K562 (cell line): ENCODE measurements around the gene HARS1. TPM values are rescaled to one million over a fixed set of nuclear protein-coding genes. Genes with fewer than 3 reads are reported as not detected.

ENCODE experiments used
- ARID2 ChIP-seq: fragments of 450-650 bp; IDR thresholded peaks from 2 replicates; pipeline ENCODE4 v1.6.1; 2017; ENCODE audit warnings: antibody characterized with exemption, mild to moderate bottlenecking
- C11orf30 ChIP-seq: fragments of 450-650 bp; IDR thresholded peaks from 2 replicates; pipeline ENCODE4 v1.6.1; 2016; ENCODE audit warnings: low read depth, mild to moderate bottlenecking
- EZH2 ChIP-seq: IDR thresholded peaks from 2 replicates; pipeline ENCODE4 v1.6.1; 2012; ENCODE audit warnings: low read depth, mild to moderate bottlenecking, inconsistent platforms, low read length, borderline replicate concordance
- GABPB2 ChIP-seq: fragments of 250-450 bp; sonication (Bioruptor Pico); conservative IDR thresholded peaks from 2 replicates; pipeline ENCODE4 v1.5.1; 2021; ENCODE audit warnings: mild to moderate bottlenecking
- HIVEP1 ChIP-seq: fragments of 250-450 bp; sonication (Bioruptor Pico); IDR thresholded peaks from 2 replicates; pipeline ENCODE4 v1.4.0; 2020; ENCODE audit warnings: mild to moderate bottlenecking
- HNRNPUL1 ChIP-seq: fragments of 200-400 bp; formaldehyde crosslinking; IDR thresholded peaks from 2 replicates; pipeline ENCODE4 v1.6.1; 2017; ENCODE audit warnings: low read length
- JUN ChIP-seq, 2 experiments: sonication (generic) in 1 of 2; formaldehyde crosslinking in 1 of 2; IDR thresholded peaks; 2 replicates each; pipeline versions ENCODE4 v1.6.1 to v1.8.0; 2012 to 2022; ENCODE audit warnings: borderline replicate concordance in 2 of 2, mild to moderate bottlenecking in 2 of 2, improper control_type of control experiment in 1 of 2, low read depth in 1 of 2, low read length in 1 of 2, missing genetic modification reagents in 1 of 2
- LCOR ChIP-seq: sonication (generic); formaldehyde crosslinking; IDR thresholded peaks from 2 replicates; pipeline ENCODE4 v1.8.0; 2022; ENCODE audit warnings: mild to moderate bottlenecking, missing genetic modification reagents
- MAFK ChIP-seq: IDR thresholded peaks from 2 replicates; pipeline ENCODE4 v1.6.1; 2011; ENCODE audit warnings: low read length, improper control_type of control experiment
- MTA2 ChIP-seq: fragments of 450-650 bp; IDR thresholded peaks from 2 replicates; pipeline ENCODE4 v1.6.1; 2016; ENCODE audit warnings: low read depth
- MYNN ChIP-seq, 2 experiments: sonication (generic); formaldehyde crosslinking in 1 of 2; IDR thresholded peaks; 2 replicates each; pipeline versions ENCODE4 v1.5.0 to v1.6.1; 2016 to 2020; ENCODE audit warnings: antibody characterized with exemption in 1 of 2, missing genetic modification reagents in 1 of 2
- NCOA2 ChIP-seq, 2 experiments: fragments of 450-650 bp; IDR thresholded peaks; 2 replicates each; pipeline ENCODE4 v1.6.1; 2018; ENCODE audit warnings: mild to moderate bottlenecking in 2 of 2, moderate library complexity in 1 of 2; ENCODE audit not compliant: partially characterized antibody in 2 of 2
- NFXL1 ChIP-seq: fragments of 450-650 bp; formaldehyde crosslinking; IDR thresholded peaks from 2 replicates; pipeline ENCODE4 v1.4.0; 2021; ENCODE audit warnings: mild to moderate bottlenecking
- PTBP1 ChIP-seq: fragments of 200-400 bp; formaldehyde crosslinking; IDR thresholded peaks from 2 replicates; pipeline ENCODE4 v1.6.1; 2017; ENCODE audit warnings: low read depth, low read length
- RBM34 ChIP-seq: fragments of 200-400 bp; formaldehyde crosslinking; IDR thresholded peaks from 2 replicates; pipeline ENCODE4 v1.6.1; 2018; ENCODE audit warnings: low read length, borderline replicate concordance; ENCODE audit not compliant: insufficient read depth
- RFX1 ChIP-seq: fragments of 450-650 bp; IDR thresholded peaks from 2 replicates; pipeline ENCODE4 v1.6.1; 2016; ENCODE audit warnings: mild to moderate bottlenecking, moderate library complexity
- STAG1 ChIP-seq: sonication (generic); formaldehyde crosslinking; IDR thresholded peaks from 2 replicates; pipeline ENCODE4 v1.5.0; 2020; ENCODE audit warnings: missing genetic modification reagents, borderline replicate concordance
- TOE1 ChIP-seq, 2 experiments: fragments of 450-650 bp in 1 of 2; sonication (generic) in 1 of 2; formaldehyde crosslinking in 1 of 2; IDR thresholded peaks; 2 replicates each; pipeline versions ENCODE4 v1.7.1 to v1.8.0; 2016 to 2022; ENCODE audit warnings: borderline replicate concordance in 2 of 2, mild to moderate bottlenecking in 2 of 2, antibody characterized with exemption in 1 of 2, inconsistent platforms in 1 of 2, low read depth in 1 of 2, missing genetic modification reagents in 1 of 2, moderate library complexity in 1 of 2
- ZBTB1 ChIP-seq: sonication (generic); formaldehyde crosslinking; IDR thresholded peaks from 2 replicates; pipeline ENCODE4 v1.8.1; 2023; ENCODE audit warnings: missing genetic modification reagents, low read depth, mild to moderate bottlenecking, borderline replicate concordance
- ZC3H11A ChIP-seq: IDR thresholded peaks from 2 replicates; pipeline ENCODE4 v1.6.1; 2012; ENCODE audit warnings: low read depth, low read length, improper control_type of control experiment
- ZKSCAN8 ChIP-seq: fragments of 200-800 bp; sonication (Bioruptor generic); IDR thresholded peaks from 2 replicates; pipeline ENCODE4 v1.6.1; 2016; ENCODE audit warnings: missing genetic modification characterization, missing compliant biosample characterization
- ZNF253 ChIP-seq: fragments of 250-450 bp; sonication (Bioruptor Pico); conservative IDR thresholded peaks from 2 replicates; pipeline ENCODE4 v1.6.1; 2021; ENCODE audit warnings: mild to moderate bottlenecking
- ZNF274 ChIP-seq: IDR thresholded peaks from 2 replicates; pipeline ENCODE4 v1.6.1; 2011; ENCODE audit warnings: low read depth, mild to moderate bottlenecking, low read length, moderate library complexity, borderline replicate concordance
- ZNF282 ChIP-seq: sonication (generic); formaldehyde crosslinking; IDR thresholded peaks from 2 replicates; pipeline ENCODE4 v1.8.1; 2023; ENCODE audit warnings: missing genetic modification reagents
- ZNF3 ChIP-seq: fragments of 250-450 bp; sonication (Bioruptor Pico); IDR thresholded peaks from 2 replicates; pipeline ENCODE4 v1.5.0; 2021; ENCODE audit warnings: mild to moderate bottlenecking, moderate library complexity
- ZNF57 ChIP-seq: fragments of 450-650 bp; formaldehyde crosslinking; IDR thresholded peaks from 2 replicates; pipeline ENCODE4 v1.4.0; 2020; ENCODE audit warnings: mild to moderate bottlenecking, moderate library complexity
- ZNF780A ChIP-seq: fragments of 250-450 bp; sonication (Bioruptor Pico); IDR thresholded peaks from 2 replicates; pipeline ENCODE4 v1.5.0; 2021; ENCODE audit warnings: mild to moderate bottlenecking
- polyA plus RNA-seq, 8 experiments: library from polyadenylated mRNA; depleted of rRNA in 4 of 8; stranded (reverse) in 5 of 8; unstranded in 3 of 8; fragments of >200 nt; fragmentation: Nextera tagmentation in 2 of 8; fragmentation: Illumina TruSeq in 1 of 8; extraction: Ambion mirVana in 2 of 8; extraction: Trizol in 1 of 8; gene quantifications; 2 replicates each; pipeline versions ENCODE4 v1.2.1 to v1.2.3, GENCODE V29; 2011 to 2014; ENCODE audit warnings: inconsistent platforms in 1 of 8, missing spikeins in 1 of 8
- total RNA-seq, 7 experiments: library from RNA; depleted of rRNA in 6 of 7; stranded (reverse); fragments of >200 nt in 6 of 7; fragmentation: Illumina TruSeq in 2 of 7; extraction: Trizol in 2 of 7; gene quantifications; 2 replicates each; pipeline versions ENCODE4 v1.2.1 to v1.2.3, GENCODE V29; 2011 to 2021; ENCODE audit warnings: low replicate concordance in 1 of 7
- TF ChIP-seq, protein P1 (sequence below): fragments of 250-450 bp; sonication (Bioruptor Pico); IDR thresholded peaks from 2 replicates; pipeline ENCODE4 v1.5.0; 2021
- TF ChIP-seq, protein P2 (sequence below): fragments of 450-650 bp; formaldehyde crosslinking; IDR thresholded peaks from 2 replicates; pipeline ENCODE4 v1.4.0; 2020; ENCODE audit warnings: mild to moderate bottlenecking

Gene HARS1
- total and polyA plus RNA-seq, 9 of the 15 experiments (the other 6 are each of a cell fraction or from before 2014, with no cell fraction given) = 13.5 to 88.5 (median 75.2) TPM

DNA sequence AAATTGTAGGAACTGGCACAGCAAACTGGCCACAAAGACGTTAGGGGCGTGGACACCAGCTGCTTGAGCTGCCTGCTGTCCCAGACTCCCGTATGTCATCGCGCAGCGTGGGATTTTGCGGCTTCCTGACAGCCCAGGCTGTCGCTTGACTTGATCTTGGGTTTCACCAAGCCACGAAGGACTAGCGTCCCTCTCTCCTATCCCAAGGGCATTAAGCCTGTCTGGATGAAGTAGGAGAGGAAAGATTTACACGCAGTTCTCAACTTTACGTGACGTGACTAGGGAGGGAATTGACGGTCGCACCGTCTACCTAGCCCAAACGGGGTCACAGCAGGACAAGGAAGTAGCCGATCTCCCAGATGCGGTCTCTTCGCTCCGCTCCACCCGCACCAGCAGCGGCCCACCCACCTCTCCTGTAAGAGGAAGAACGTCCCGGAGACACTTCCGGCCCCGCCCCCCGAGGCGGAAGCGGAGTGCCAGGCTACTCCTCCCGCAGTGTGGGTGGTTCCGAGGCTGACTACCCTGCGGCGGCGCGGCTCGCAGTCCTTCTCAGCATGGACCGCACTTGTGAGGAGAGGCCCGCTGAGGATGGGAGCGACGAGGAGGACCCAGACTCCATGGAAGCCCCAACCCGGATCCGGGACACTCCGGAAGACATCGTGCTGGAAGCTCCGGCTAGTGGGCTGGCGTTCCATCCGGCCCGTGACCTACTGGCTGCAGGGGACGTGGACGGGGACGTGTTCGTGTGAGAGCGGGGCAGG, 26.6 kb downstream of the HARS1 start, which contains the start of gene WDR55 (continued):
- no peak for TF ChIP-seq RBM34
- no peak for TF ChIP-seq ZNF3 (CRISPR knock-in tag)
- TF ChIP-seq NFXL1 (CRISPR knock-in tag) = 0 out of 2 replicates have a peak, but pooled peaks have one; percentile 37
- peak; percentile 67 for TF ChIP-seq MYNN (IDR thresholded peaks at IDR 0.05)
- TF ChIP-seq MYNN (CRISPR knock-in tag; IDR thresholded peaks at IDR 0.05) = no peak
- no peak for TF ChIP-seq RFX1
- no peak for TF ChIP-seq MTA2
- TF ChIP-seq ZKSCAN8 (CRISPR knock-in tag) = no peak
- TF ChIP-seq, protein P1, sequence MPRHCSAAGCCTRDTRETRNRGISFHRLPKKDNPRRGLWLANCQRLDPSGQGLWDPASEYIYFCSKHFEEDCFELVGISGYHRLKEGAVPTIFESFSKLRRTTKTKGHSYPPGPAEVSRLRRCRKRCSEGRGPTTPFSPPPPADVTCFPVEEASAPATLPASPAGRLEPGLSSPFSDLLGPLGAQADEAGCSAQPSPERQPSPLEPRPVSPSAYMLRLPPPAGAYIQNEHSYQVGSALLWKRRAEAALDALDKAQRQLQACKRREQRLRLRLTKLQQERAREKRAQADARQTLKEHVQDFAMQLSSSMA (CRISPR knock-in tag) = no peak
- no peak for TF ChIP-seq ARID2
- no peak for TF ChIP-seq HIVEP1
- no peak for TF ChIP-seq ZNF253 (CRISPR knock-in tag)
- no peak for TF ChIP-seq ZNF282 (CRISPR knock-in tag)
- no peak for TF ChIP-seq PTBP1
- peak; percentile 3; the same call in 1 of the 2 replicates for TF ChIP-seq JUN (IDR thresholded peaks at IDR 0.05; ENCODE audit: borderline replicate concordance, low read depth, low read length)
- TF ChIP-seq JUN (CRISPR knock-in tag; IDR thresholded peaks at IDR 0.05; ENCODE audit: borderline replicate concordance) = no peak
- no peak for TF ChIP-seq GABPB2 (CRISPR knock-in tag)
- TF ChIP-seq ZBTB1 = no peak
- no peak for TF ChIP-seq STAG1 (CRISPR knock-in tag)
- TF ChIP-seq TOE1 (IDR thresholded peaks at IDR 0.05; ENCODE audit: borderline replicate concordance) = no peak; the same call in 1 of the 2 replicates
- TF ChIP-seq TOE1 (CRISPR knock-in tag; IDR thresholded peaks at IDR 0.05; ENCODE audit: borderline replicate concordance, low read depth) = 0 out of 2 replicates have a peak, but pooled peaks have one; percentile 28
- no peak for TF ChIP-seq ZNF780A (CRISPR knock-in tag)
- no peak for TF ChIP-seq EZH2
- TF ChIP-seq ZNF274 = no peak
- TF ChIP-seq HNRNPUL1 = no peak
- peak; percentile 48; the same call in 1 of the 2 replicates for TF ChIP-seq ZNF57 (CRISPR knock-in tag)
- TF ChIP-seq C11orf30 = peak; percentile 53; the same call in 1 of the 2 replicates
- no peak for TF ChIP-seq MAFK
- peak; percentile 12; the same call in 1 of the 2 replicates for TF ChIP-seq LCOR (CRISPR knock-in tag)
- TF ChIP-seq ZC3H11A = no peak
- TF ChIP-seq, protein P2, sequence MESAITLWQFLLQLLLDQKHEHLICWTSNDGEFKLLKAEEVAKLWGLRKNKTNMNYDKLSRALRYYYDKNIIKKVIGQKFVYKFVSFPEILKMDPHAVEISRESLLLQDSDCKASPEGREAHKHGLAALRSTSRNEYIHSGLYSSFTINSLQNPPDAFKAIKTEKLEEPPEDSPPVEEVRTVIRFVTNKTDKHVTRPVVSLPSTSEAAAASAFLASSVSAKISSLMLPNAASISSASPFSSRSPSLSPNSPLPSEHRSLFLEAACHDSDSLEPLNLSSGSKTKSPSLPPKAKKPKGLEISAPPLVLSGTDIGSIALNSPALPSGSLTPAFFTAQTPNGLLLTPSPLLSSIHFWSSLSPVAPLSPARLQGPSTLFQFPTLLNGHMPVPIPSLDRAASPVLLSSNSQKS (CRISPR knock-in tag) = no peak
- no peak for TF ChIP-seq NCOA2 (IDR thresholded peaks at IDR 0.05; ENCODE audit: partially characterized antibody in 2 of 2)
